HEK293 (cell line): ENCODE measurements around the gene RBMY1E.
"Not testable (repeated sequence)": the region's sequence is repeated elsewhere in the genome, so short reads cannot be mapped to it uniquely, and the experiment has no call there.

Experiments used
- CTCF ChIA-PET: fragments of 350-600 bp; formaldehyde crosslinking; extraction: SDS; loops from one replicate; lab custom pipeline; 2021; ENCODE audit warnings: antibody characterized with exemption; lab: Yijun Ruan, JAX
- POLR2A ChIA-PET: fragments of 300-600 bp; formaldehyde crosslinking; extraction: SDS; loops from one replicate; lab custom pipeline; 2020; ENCODE audit warnings: antibody characterized with exemption, inconsistent platforms; lab: Yijun Ruan, JAX
- H3K27ac ChIP-seq: fragments of 200-500 bp; sonication (Bioruptor generic); 2 replicates; pipeline ENCODE4 v1.5.1; 2014; ENCODE audit warnings: low read depth, low read length, control low read depth, inconsistent platforms; ENCODE audit errors: extremely low read depth
- H3K36me3 ChIP-seq, 2 experiments: fragments of 200-500 bp in 1 of 2; sonication (Bioruptor generic) in 1 of 2; 1 replicate in 1 of 2; 2 replicates in 1 of 2; pipeline ENCODE4 v1.5.1; 2014 to 2017; ENCODE audit warnings: inconsistent platforms in 2 of 2, low read length in 2 of 2; ENCODE audit not compliant: control insufficient read depth in 2 of 2, insufficient read depth in 1 of 2
- H3K4me1 ChIP-seq: fragments of 200-500 bp; sonication (Bioruptor generic); 2 replicates; pipeline ENCODE4 v1.5.1; 2014; ENCODE audit warnings: mild to moderate bottlenecking, low read length, inconsistent platforms; ENCODE audit not compliant: control insufficient read depth, insufficient read depth
- H3K4me3 ChIP-seq: 2 replicates; pipeline ENCODE4 v1.5.1; 2011; ENCODE audit warnings: low read depth, mild to moderate bottlenecking, control low read depth, low read length, moderate library complexity
- H3K9me3 ChIP-seq: fragments of 200-500 bp; sonication (Bioruptor generic); 2 replicates; pipeline ENCODE4 v1.5.1; 2014; ENCODE audit warnings: low read depth, low read length, inconsistent platforms; ENCODE audit not compliant: control insufficient read depth, insufficient read depth

RBMY1E gene

GRCh38 chrY:21917932-21918331 lies at the start of gene RBMY1E:
RBMY1E (minus strand) TSS chrY:21918032; CDS start chrY:21916054, 1,978 bp downstream.
- H3K36me3 ChIP-seq, H3K27ac ChIP-seq, H3K9me3 ChIP-seq, H3K4me3 ChIP-seq, CTCF ChIA-PET, H3K4me1 ChIP-seq, POLR2A ChIA-PET: not testable (repeated sequence)

GRCh38 chrY:21894426-21894825 lies 23.4 kb downstream of the RBMY1E start, which contains the start of gene RBMY1D:
RBMY1D (minus strand) TSS chrY:21894526; CDS start chrY:21892513, 2,013 bp downstream.
- POLR2A ChIA-PET, H3K27ac ChIP-seq, CTCF ChIA-PET: not testable (repeated sequence)

GRCh38 chrY:21869407-21870076 lies 48.3 kb downstream of the RBMY1E start:
- H3K27ac ChIP-seq, H3K9me3 ChIP-seq, CTCF ChIA-PET, POLR2A ChIA-PET, H3K4me1 ChIP-seq, H3K36me3 ChIP-seq, H3K4me3 ChIP-seq: not testable (repeated sequence)

More at GRCh38 chrY:21894426-21894825, 23.4 kb downstream of the RBMY1E start, which contains the start of gene RBMY1D:
- not testable (repeated sequence) for H3K36me3 ChIP-seq, H3K4me1 ChIP-seq, H3K9me3 ChIP-seq, H3K4me3 ChIP-seq
